Gastroesophageal sphincter (tissue), 3 donors: ENCODE measurements around the gene CIZ1.

ENCODE experiments used
- POLR2A ChIP-seq, 2 donors: fragments of 450-650 bp; IDR thresholded peaks; one replicate each; pipeline ENCODE4 v1.6.1; 2017; ENCODE audit warnings: antibody characterized with exemption in 2 of 2, mild to moderate bottlenecking in 2 of 2, moderate library complexity in 1 of 2
- TF ChIP-seq, protein P1 (sequence below), 4 experiments: fragments of 200-600 bp in 2 of 4; fragments of 450-650 bp in 2 of 4; sonication (generic) in 1 of 4; IDR thresholded peaks; one replicate each; pipeline ENCODE4 v1.5.1; 2017 to 2019; ENCODE audit warnings: antibody characterized with exemption in 4 of 4, mild to moderate bottlenecking in 2 of 4, moderate library complexity in 2 of 4

DNA sequence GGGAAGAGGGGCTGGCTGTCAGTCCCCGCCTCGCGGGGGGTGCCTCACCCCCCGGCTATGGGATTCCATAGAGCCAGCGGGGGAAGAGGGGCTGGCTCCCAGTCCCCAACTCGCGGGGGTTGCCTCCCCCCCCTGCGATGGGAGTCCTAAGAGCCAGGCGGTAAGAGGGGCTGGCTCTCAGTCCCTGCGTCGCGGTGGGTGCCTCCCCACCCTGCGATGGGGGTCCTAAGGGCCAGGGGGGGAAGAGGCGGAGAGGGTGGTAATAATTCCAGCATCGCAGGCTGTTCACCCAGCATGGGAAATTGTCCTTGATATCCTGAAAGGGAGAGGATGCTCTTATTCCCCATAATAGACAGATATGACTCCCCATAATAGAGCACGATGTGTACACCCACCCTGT is 51.8 kb downstream of the CIZ1 start:
- no peak for TF ChIP-seq POLR2A (IDR thresholded peaks at IDR 0.05)
- TF ChIP-seq, protein P1, sequence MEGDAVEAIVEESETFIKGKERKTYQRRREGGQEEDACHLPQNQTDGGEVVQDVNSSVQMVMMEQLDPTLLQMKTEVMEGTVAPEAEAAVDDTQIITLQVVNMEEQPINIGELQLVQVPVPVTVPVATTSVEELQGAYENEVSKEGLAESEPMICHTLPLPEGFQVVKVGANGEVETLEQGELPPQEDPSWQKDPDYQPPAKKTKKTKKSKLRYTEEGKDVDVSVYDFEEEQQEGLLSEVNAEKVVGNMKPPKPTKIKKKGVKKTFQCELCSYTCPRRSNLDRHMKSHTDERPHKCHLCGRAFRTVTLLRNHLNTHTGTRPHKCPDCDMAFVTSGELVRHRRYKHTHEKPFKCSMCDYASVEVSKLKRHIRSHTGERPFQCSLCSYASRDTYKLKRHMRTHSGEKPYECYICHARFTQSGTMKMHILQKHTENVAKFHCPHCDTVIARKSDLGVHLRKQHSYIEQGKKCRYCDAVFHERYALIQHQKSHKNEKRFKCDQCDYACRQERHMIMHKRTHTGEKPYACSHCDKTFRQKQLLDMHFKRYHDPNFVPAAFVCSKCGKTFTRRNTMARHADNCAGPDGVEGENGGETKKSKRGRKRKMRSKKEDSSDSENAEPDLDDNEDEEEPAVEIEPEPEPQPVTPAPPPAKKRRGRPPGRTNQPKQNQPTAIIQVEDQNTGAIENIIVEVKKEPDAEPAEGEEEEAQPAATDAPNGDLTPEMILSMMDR (IDR thresholded peaks at IDR 0.05): no peak
